ENCODE results near the gene CSTF2T.

DNA sequence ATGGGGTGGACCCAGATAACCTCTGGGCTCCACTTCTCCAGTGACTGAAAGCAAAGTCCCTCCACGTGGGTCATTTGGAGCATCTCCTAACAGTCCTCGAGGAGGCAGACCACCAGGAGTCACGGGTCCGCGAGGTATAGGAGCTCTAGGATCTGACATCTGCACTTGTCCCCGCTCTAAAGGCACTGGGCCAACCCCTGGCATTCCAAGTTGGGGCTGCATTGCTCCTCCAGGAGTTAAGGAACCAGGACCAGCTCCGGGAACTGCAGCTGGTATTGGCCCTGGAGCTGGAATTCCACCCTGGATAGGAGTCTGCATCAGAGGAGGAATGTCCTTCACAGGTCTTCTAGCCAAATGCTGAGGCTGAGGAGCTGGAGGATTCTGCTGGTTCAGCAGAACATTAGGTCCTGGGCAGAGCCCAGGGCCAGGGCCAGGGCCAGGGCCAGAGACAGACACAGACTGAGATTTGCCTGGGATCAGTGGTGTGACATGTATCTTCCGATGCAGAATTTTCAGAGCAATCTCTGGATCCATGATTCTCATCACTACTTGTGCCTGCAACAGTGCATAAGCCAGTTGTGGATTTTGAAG, 827 bp downstream of the CSTF2T start:
- TF ChIP-seq CTCF (IDR thresholded peaks at IDR 0.05 in 8 of 11, conservative IDR thresholded peaks at IDR 0.05 in 3 of 11) (no peak), POLR2A (IDR thresholded peaks at IDR 0.05) (no peak), POLR2AphosphoS5 (IDR thresholded peaks at IDR 0.05) (no peak)

Data from spleen (tissue), 7 donors.